PC-3 (cell line): Measurements from ENCODE around the gene EIF1. TPM values are rescaled to one million over a fixed set of nuclear protein-coding genes. Genes with fewer than 3 reads are reported as not detected.

Source experiments
- ATAC-seq: fragments of 200-7000 bp; cut with Tn5 transposase; 2 replicates; pipeline ENCODE4 v1.9.1; 2020; ENCODE audit warnings: mild to moderate bottlenecking, moderate library complexity
- BruUV-seq: library from RNA; stranded (reverse); fragments of 400-500 nt; replicated peaks from 2 replicates; lab custom pipeline; 2021; lab: Mats Ljungman, UMichigan
- CTCF ChIA-PET: fragments of 300-600 bp; sonication (Branson Sonifier 250); formaldehyde crosslinking; loops from one replicate; lab custom pipeline; 2022; ENCODE audit warnings: antibody characterized with exemption; lab: Charles Lee
- POLR2A ChIA-PET: fragments of 300-600 bp; sonication (Branson Sonifier 250); formaldehyde crosslinking; loops from one replicate; lab custom pipeline; 2022; ENCODE audit warnings: antibody characterized with exemption; ENCODE audit not compliant: unreplicated experiment; lab: Charles Lee
- DNase-seq: peaks from one replicate; pipeline ENCODE4 v3.0.0-alpha.2; 2015
- H2AFZ ChIP-seq: fragments of 300-600 bp; sonication (generic); 2 replicates; pipeline ENCODE4 v1.6.0; 2016; ENCODE audit warnings: antibody characterized with exemption, low read length
- H3F3A ChIP-seq: fragments of 300-600 bp; sonication (generic); one replicate; pipeline ENCODE4 v1.6.0; 2017; ENCODE audit warnings: antibody characterized with exemption, low read length, control low read depth, mild to moderate bottlenecking; ENCODE audit not compliant: unreplicated experiment
- H3K27ac ChIP-seq: fragments of 300-600 bp; sonication (generic); 2 replicates; pipeline ENCODE4 v1.5.1; 2016; ENCODE audit warnings: mild to moderate bottlenecking, low read length
- H3K27me3 ChIP-seq: fragments of 300-600 bp; sonication (generic); 2 replicates; pipeline ENCODE4 v1.6.1; 2016; ENCODE audit warnings: low read length, mixed read lengths
- H3K36me3 ChIP-seq: fragments of 300-600 bp; sonication (generic); 2 replicates; pipeline ENCODE4 v1.6.1; 2016; ENCODE audit warnings: low read depth, mixed run types, low read length, mixed read lengths
- H3K4me1 ChIP-seq: fragments of 300-600 bp; sonication (generic); 2 replicates; pipeline ENCODE4 v1.5.1; 2016; ENCODE audit warnings: low read length; ENCODE audit not compliant: insufficient read depth
- H3K4me2 ChIP-seq: fragments of 300-600 bp; sonication (generic); 2 replicates; pipeline ENCODE4 v1.6.0; 2016; ENCODE audit warnings: low read length
- H3K4me3 ChIP-seq: fragments of 300-600 bp; sonication (generic); 2 replicates; pipeline ENCODE4 v1.5.1; 2016; ENCODE audit warnings: mild to moderate bottlenecking, low read length, mixed read lengths
- H3K79me2 ChIP-seq: fragments of 300-600 bp; sonication (generic); 2 replicates; pipeline ENCODE4 v1.6.1; 2017; ENCODE audit warnings: low read length, mixed read lengths
- H3K9ac ChIP-seq: fragments of 300-600 bp; sonication (generic); 2 replicates; pipeline ENCODE4 v1.6.0; 2016; ENCODE audit warnings: mild to moderate bottlenecking, low read length
- H3K9me2 ChIP-seq: fragments of 300-600 bp; sonication (generic); replicated peaks from 2 replicates; pipeline ENCODE4 v1.6.1; 2016; ENCODE audit warnings: mixed run types, low read length, mixed read lengths
- H3K9me3 ChIP-seq: fragments of 300-600 bp; sonication (generic); 2 replicates; pipeline ENCODE4 v1.6.1; 2016; ENCODE audit warnings: low read length, mixed read lengths
- H4K20me1 ChIP-seq: fragments of 300-600 bp; sonication (generic); 2 replicates; pipeline ENCODE4 v1.6.1; 2016; ENCODE audit warnings: low read length, mixed read lengths
- CTCF ChIP-seq: fragments of 300-600 bp; sonication (generic); conservative IDR thresholded peaks from 2 replicates; pipeline ENCODE4 v1.5.1; 2017; ENCODE audit warnings: antibody characterized with exemption, low read depth, mild to moderate bottlenecking, low read length
- EZH2 ChIP-seq: fragments of 300-600 bp; sonication (generic); IDR thresholded peaks from one replicate; pipeline ENCODE4 v1.6.1; 2017; ENCODE audit warnings: antibody characterized with exemption, mild to moderate bottlenecking, low read length; ENCODE audit not compliant: unreplicated experiment
- EZH2phosphoT487 ChIP-seq: fragments of 300-600 bp; sonication (generic); IDR thresholded peaks from 2 replicates; pipeline ENCODE4 v1.6.1; 2018; ENCODE audit warnings: mild to moderate bottlenecking, antibody characterized with exemption, low read length, borderline replicate concordance
- intact Hi-C: fragments of 100-400 bp; cut with micrococcal nuclease; formaldehyde crosslinking; loops from 2 replicates; pipeline ENCODE4 v1.9.0; 2023
- total RNA-seq: library from RNA; depleted of rRNA; stranded (reverse); fragments of >200 nt; gene quantifications from 2 replicates; pipeline ENCODE4 v1.2.3, GENCODE V29; 2014

The EIF1 gene
- total RNA-seq, 1 experiment from 2014 or later, result 88.7 TPM

- ATAC-seq (no peak), DNase-seq (no peak)
- Histone ChIP-seq H3K4me2 (no peak overlapping the region), H3F3A (no peaks in the 10 kb centered on the region), H3K4me3 (no peak overlapping the region), H3K4me1 (peaks cover 25% of the 10 kb centered on the region), H3K27ac (no peak overlapping the region), H3K9me3 (no peaks in the 10 kb centered on the region), H3K79me2 (no peaks in the 10 kb centered on the region), H3K9me2 (no peaks in the 10 kb centered on the region), H4K20me1 (no peaks in the 10 kb centered on the region), H3K9ac (no peak overlapping the region), H2AFZ (no peak overlapping the region), H3K27me3 (no peaks in the 10 kb centered on the region), H3K36me3 (no peaks in the 10 kb centered on the region; the same call in 1 of the 2 replicates)
- intact Hi-C loops, result loop anchor here (10.0 kb wide), 2 partner anchors 339 to 809 kb away; no protein-coding TSS in a partner anchor
- ChIA-PET CTCF (interaction anchor here (0.6 to 1.6 kb wide), 12 partner anchors 10 to 861 kb away, joined by 3 to 38 read pairs (median 3); partner anchors contain the start of gene EIF1), POLR2A (no interaction called here)
- no TSS peak for BruUV-seq
- TF ChIP-seq EZH2phosphoT487, result no peak
- TF ChIP-seq EZH2, result no peak
- TF ChIP-seq CTCF, result no peak
These were observed 25.1 kb upstream of the EIF1 start for GRCh38 chr17:41663451-41664171.

GRCh38 chr17:41664172-41664457 lies 24.6 kb upstream of the EIF1 start:
- no peak overlapping the region for H3K27ac ChIP-seq
- no peak overlapping the region for H3K4me3 ChIP-seq
- no peak for ATAC-seq
- no peaks in the 10 kb centered on the region for H4K20me1 ChIP-seq
- no peak overlapping the region for H3K9ac ChIP-seq
- H2AFZ ChIP-seq, result no peak overlapping the region
- H3K79me2 ChIP-seq, result no peaks in the 10 kb centered on the region
- intact Hi-C loops, result loop anchor here (10.0 kb wide), 2 partner anchors 339 to 809 kb away; no protein-coding TSS in a partner anchor
- ChIA-PET CTCF (interaction anchor here (1.0 kb wide), 1 partner anchor 115 kb away, joined by 3 read pairs; no protein-coding TSS in a partner anchor), POLR2A (no interaction called here)
- no TSS peak for BruUV-seq
- no peak for TF ChIP-seq EZH2
- no peak for TF ChIP-seq CTCF
- TF ChIP-seq EZH2phosphoT487, result no peak
- H3K9me3 ChIP-seq, result no peaks in the 10 kb centered on the region
- no peak for DNase-seq
- H3K36me3 ChIP-seq, result no peaks in the 10 kb centered on the region; the same call in 1 of the 2 replicates
- no peaks in the 10 kb centered on the region for H3K9me2 ChIP-seq
- no peaks in the 10 kb centered on the region for H3K27me3 ChIP-seq
- no peaks in the 10 kb centered on the region for H3F3A ChIP-seq
- H3K4me1 ChIP-seq, result peaks cover 25% of the 10 kb centered on the region
- H3K4me2 ChIP-seq, result no peak overlapping the region
